Neural progenitor cell (in vitro differentiated cells): Measurements from ENCODE around the gene CD33.

Experiments used
- EZH2 ChIP-seq: fragments of 200-600 bp; sonication (generic); IDR thresholded peaks from 2 replicates; pipeline ENCODE4 v1.6.1; 2017; ENCODE audit warnings: antibody characterized with exemption, mild to moderate bottlenecking, moderate library complexity
- EZH2phosphoT487 ChIP-seq: fragments of 200-600 bp; sonication (generic); IDR thresholded peaks from 2 replicates; pipeline ENCODE4 v1.6.1; 2017; ENCODE audit warnings: antibody characterized with exemption
- TF ChIP-seq, protein P1 (sequence below): fragments of 200-600 bp; sonication (generic); IDR thresholded peaks from 2 replicates; pipeline ENCODE4 v1.5.1; 2017; ENCODE audit warnings: antibody characterized with exemption, mild to moderate bottlenecking

DNA sequence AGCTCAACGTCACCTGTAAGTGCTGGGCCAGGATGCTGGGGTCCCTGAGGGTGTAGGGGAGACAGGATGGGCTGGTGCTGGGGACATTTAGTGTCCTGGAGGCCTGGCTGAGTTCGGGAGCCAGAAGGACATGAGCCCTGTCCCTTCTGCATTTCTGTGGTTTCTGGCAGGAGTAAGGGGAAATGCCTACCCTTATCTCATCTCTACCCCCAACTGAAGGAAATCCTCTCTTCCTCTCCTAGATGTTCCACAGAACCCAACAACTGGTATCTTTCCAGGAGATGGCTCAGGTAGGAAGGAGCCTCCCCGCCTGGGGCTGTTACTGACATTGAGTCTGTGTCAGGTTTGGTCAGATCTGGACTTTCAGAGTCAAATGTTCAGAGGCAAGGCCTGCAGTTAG, 1.2 kb downstream of the CD33 start:
- TF ChIP-seq, protein P1, sequence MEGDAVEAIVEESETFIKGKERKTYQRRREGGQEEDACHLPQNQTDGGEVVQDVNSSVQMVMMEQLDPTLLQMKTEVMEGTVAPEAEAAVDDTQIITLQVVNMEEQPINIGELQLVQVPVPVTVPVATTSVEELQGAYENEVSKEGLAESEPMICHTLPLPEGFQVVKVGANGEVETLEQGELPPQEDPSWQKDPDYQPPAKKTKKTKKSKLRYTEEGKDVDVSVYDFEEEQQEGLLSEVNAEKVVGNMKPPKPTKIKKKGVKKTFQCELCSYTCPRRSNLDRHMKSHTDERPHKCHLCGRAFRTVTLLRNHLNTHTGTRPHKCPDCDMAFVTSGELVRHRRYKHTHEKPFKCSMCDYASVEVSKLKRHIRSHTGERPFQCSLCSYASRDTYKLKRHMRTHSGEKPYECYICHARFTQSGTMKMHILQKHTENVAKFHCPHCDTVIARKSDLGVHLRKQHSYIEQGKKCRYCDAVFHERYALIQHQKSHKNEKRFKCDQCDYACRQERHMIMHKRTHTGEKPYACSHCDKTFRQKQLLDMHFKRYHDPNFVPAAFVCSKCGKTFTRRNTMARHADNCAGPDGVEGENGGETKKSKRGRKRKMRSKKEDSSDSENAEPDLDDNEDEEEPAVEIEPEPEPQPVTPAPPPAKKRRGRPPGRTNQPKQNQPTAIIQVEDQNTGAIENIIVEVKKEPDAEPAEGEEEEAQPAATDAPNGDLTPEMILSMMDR = no peak
- no peak for TF ChIP-seq EZH2
- TF ChIP-seq EZH2phosphoT487 = no peak
